Neural crest cell (in vitro differentiated cells): ENCODE results near the gene DAB2. TPM values are rescaled to one million over a fixed set of nuclear protein-coding genes. Genes with fewer than 3 reads are reported as not detected.

Experiments used
- DNase-seq: peaks from one replicate; pipeline ENCODE4 v3.0.0; 2021; ENCODE audit warnings: low read depth, mixed read lengths, low spot score
- H3K27ac Mint-ChIP-seq: one replicate; pipeline ENCODE4 v1.8.0; 2021; ENCODE audit warnings: mild to moderate bottlenecking, mixed read lengths; ENCODE audit not compliant: unreplicated experiment
- H3K27me3 Mint-ChIP-seq: 2 replicates; pipeline ENCODE4 v1.8.0; 2021; ENCODE audit warnings: low read depth, mild to moderate bottlenecking, mixed read lengths
- H3K36me3 Mint-ChIP-seq: 2 replicates; pipeline ENCODE4 v1.8.0; 2021; ENCODE audit warnings: low read depth, mild to moderate bottlenecking, mixed read lengths
- H3K4me1 Mint-ChIP-seq: 2 replicates; pipeline ENCODE4 v1.8.0; 2021; ENCODE audit warnings: mixed read lengths
- H3K4me3 Mint-ChIP-seq: one replicate; pipeline ENCODE4 v1.8.0; 2021; ENCODE audit warnings: mild to moderate bottlenecking, mixed read lengths
- H3K9me3 Mint-ChIP-seq: 2 replicates; pipeline ENCODE4 v1.8.0; 2021; ENCODE audit warnings: mixed read lengths
- total RNA-seq: library from RNA; stranded (reverse); gene quantifications from 2 replicates; pipeline ENCODE4 v1.2.1, GENCODE V29; 2021
- TF ChIP-seq, protein P1 (sequence below): fragments of 200-600 bp; sonication (generic); conservative IDR thresholded peaks from 2 replicates; pipeline ENCODE4 v1.5.0; 2021; ENCODE audit warnings: antibody characterized with exemption, mild to moderate bottlenecking

DAB2 gene
- total RNA-seq, 1 donor from 2014 or later: 10.1 TPM

- Mint-ChIP-seq H3K27me3 (peaks cover 4% of the 10 kb centered on the region), H3K36me3 (no peaks in the 10 kb centered on the region), H3K9me3 (no peaks in the 10 kb centered on the region), H3K4me3 (peak overlapping the region; percentile 68), H3K4me1 (peaks cover 23% of the 10 kb centered on the region), H3K27ac (no peak overlapping the region)
- TF ChIP-seq, protein P1, sequence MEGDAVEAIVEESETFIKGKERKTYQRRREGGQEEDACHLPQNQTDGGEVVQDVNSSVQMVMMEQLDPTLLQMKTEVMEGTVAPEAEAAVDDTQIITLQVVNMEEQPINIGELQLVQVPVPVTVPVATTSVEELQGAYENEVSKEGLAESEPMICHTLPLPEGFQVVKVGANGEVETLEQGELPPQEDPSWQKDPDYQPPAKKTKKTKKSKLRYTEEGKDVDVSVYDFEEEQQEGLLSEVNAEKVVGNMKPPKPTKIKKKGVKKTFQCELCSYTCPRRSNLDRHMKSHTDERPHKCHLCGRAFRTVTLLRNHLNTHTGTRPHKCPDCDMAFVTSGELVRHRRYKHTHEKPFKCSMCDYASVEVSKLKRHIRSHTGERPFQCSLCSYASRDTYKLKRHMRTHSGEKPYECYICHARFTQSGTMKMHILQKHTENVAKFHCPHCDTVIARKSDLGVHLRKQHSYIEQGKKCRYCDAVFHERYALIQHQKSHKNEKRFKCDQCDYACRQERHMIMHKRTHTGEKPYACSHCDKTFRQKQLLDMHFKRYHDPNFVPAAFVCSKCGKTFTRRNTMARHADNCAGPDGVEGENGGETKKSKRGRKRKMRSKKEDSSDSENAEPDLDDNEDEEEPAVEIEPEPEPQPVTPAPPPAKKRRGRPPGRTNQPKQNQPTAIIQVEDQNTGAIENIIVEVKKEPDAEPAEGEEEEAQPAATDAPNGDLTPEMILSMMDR: no peak
- DNase-seq: peak; percentile 3
Measured at GRCh38 chr5:39420482-39421145, 4.2 kb downstream of the DAB2 start.

DNA sequence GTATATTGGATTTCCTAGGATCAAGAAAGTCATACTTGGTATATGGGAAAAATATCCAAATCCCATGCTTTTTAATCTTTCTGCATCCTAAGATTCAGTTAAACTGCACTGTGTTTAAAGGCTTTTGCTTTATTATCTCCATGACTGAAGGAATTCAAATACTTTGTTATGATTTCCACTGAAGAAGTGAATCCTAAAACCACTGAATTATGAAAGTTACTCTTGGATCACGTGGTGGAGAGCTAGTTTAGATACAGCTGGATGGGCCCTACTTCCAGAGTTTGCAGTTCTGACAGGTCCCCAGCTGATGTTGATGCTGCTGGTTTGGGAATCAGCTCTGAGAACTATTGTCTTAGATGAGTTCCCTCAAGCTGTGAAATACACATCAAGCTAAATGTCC lies 5.0 kb downstream of the DAB2 start:
- H3K9me3 Mint-ChIP-seq: no peaks in the 10 kb centered on the region
- no peaks in the 10 kb centered on the region for H3K36me3 Mint-ChIP-seq
- DNase-seq: no peak
- no peak overlapping the region for H3K4me3 Mint-ChIP-seq
- peaks cover 23% of the 10 kb centered on the region for H3K4me1 Mint-ChIP-seq
- TF ChIP-seq, protein P1: no peak
- no peak overlapping the region for H3K27ac Mint-ChIP-seq
- peaks cover 4% of the 10 kb centered on the region for H3K27me3 Mint-ChIP-seq

DNA sequence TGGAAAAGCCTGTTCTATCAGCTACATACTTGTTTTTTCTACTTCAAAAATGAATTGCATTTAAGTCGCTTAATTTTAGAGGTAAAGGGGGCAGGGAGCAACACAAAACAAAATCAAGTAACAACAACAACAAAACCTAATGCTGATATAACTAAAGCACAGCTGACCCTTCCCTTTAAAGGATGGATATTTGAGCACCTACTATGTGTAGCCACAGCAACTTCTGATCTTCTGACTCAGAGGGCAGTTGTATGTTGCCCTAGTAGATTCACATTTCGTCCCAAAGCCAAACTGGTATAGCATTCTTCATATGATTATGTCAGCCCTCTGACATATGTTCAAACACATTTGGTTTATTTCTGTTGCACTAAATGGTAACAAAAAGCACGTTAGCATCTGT lies 6.8 kb downstream of the DAB2 start:
- peaks cover 12% of the 10 kb centered on the region for H3K4me1 Mint-ChIP-seq
- TF ChIP-seq, protein P1: no peak
- no peaks in the 10 kb centered on the region for H3K36me3 Mint-ChIP-seq
- H3K9me3 Mint-ChIP-seq: no peaks in the 10 kb centered on the region
- DNase-seq: no peak
- H3K27me3 Mint-ChIP-seq: no peaks in the 10 kb centered on the region
- no peak overlapping the region for H3K4me3 Mint-ChIP-seq
- no peak overlapping the region for H3K27ac Mint-ChIP-seq

- H3K36me3 Mint-ChIP-seq: no peaks in the 10 kb centered on the region
- no peak overlapping the region for H3K27ac Mint-ChIP-seq
- no peaks in the 10 kb centered on the region for H3K27me3 Mint-ChIP-seq
- H3K4me1 Mint-ChIP-seq: no peaks in the 10 kb centered on the region
- TF ChIP-seq, protein P1: no peak
- no peak for DNase-seq
- H3K4me3 Mint-ChIP-seq: no peak overlapping the region
- H3K9me3 Mint-ChIP-seq: no peaks in the 10 kb centered on the region
Measured at GRCh38 chr5:39415201-39415600, 9.6 kb downstream of the DAB2 start.

GRCh38 chr5:39414426-39414825 lies 10.4 kb downstream of the DAB2 start:
- H3K27ac Mint-ChIP-seq: no peak overlapping the region
- TF ChIP-seq, protein P1: no peak

More at GRCh38 chr5:39414426-39414825, 10.4 kb downstream of the DAB2 start:
- H3K27me3 Mint-ChIP-seq: no peaks in the 10 kb centered on the region
- H3K4me3 Mint-ChIP-seq: no peak overlapping the region
- H3K9me3 Mint-ChIP-seq: no peaks in the 10 kb centered on the region
- no peaks in the 10 kb centered on the region for H3K4me1 Mint-ChIP-seq
- H3K36me3 Mint-ChIP-seq: no peaks in the 10 kb centered on the region
- no peak for DNase-seq
